Panc1 (cell line): Measurements from ENCODE around the gene HOXA2. TPM values are rescaled to one million over a fixed set of nuclear protein-coding genes. Genes with fewer than 3 reads are reported as not detected.

Experiments used
- ATAC-seq: fragments of 200-7000 bp; cut with Tn5 transposase; 2 replicates; pipeline ENCODE4 v1.9.1; 2020; ENCODE audit warnings: mild to moderate bottlenecking, moderate library complexity
- BruUV-seq: library from RNA; stranded (reverse); fragments of 400-500 nt; replicated peaks from 2 replicates; lab custom pipeline; 2021; lab: Mats Ljungman, UMichigan
- CTCF ChIA-PET: fragments of 300-600 bp; sonication (Branson Sonifier 250); formaldehyde crosslinking; loops from one replicate; lab custom pipeline; 2022; ENCODE audit warnings: antibody characterized with exemption; lab: Charles Lee
- POLR2A ChIA-PET: fragments of 300-600 bp; sonication (Branson Sonifier 250); formaldehyde crosslinking; loops from one replicate; lab custom pipeline; 2022; ENCODE audit warnings: antibody characterized with exemption; lab: Charles Lee
- DNase-seq: peaks from one replicate; pipeline ENCODE4 v3.0.0-alpha.2; 2010; ENCODE audit warnings: low read depth, low spot score
- H3K27ac ChIP-seq: 2 replicates; pipeline ENCODE4 v1.5.1; 2011; ENCODE audit warnings: mild to moderate bottlenecking, low read length, inconsistent platforms
- H3K27me3 ChIP-seq: fragments of 200-500 bp; sonication (Bioruptor generic); 2 replicates; pipeline ENCODE4 v1.6.0; 2014; ENCODE audit warnings: low read length, inconsistent platforms; ENCODE audit not compliant: control insufficient read depth, insufficient read depth
- H3K36me3 ChIP-seq: fragments of 200-500 bp; sonication (Bioruptor generic); 2 replicates; pipeline ENCODE4 v1.5.1; 2014; ENCODE audit warnings: inconsistent platforms, mild to moderate bottlenecking, low read length, moderate library complexity; ENCODE audit not compliant: control insufficient read depth, insufficient read depth
- H3K4me1 ChIP-seq: 2 replicates; pipeline ENCODE4 v1.5.1; 2011; ENCODE audit warnings: inconsistent platforms, mild to moderate bottlenecking, low read length, moderate library complexity; ENCODE audit not compliant: control insufficient read depth, insufficient read depth
- H3K4me3 ChIP-seq, 2 experiments: 2 replicates each; pipeline ENCODE4 v1.5.1; 2011 to 2012; ENCODE audit warnings: low read depth in 2 of 2, low read length in 2 of 2, mild to moderate bottlenecking in 2 of 2, inconsistent platforms in 1 of 2, moderate library complexity in 1 of 2
- H3K9me3 ChIP-seq: fragments of 200-500 bp; sonication (Bioruptor generic); 2 replicates; pipeline ENCODE4 v1.5.1; 2014; ENCODE audit warnings: low read depth, mild to moderate bottlenecking, inconsistent platforms, low read length, moderate library complexity; ENCODE audit not compliant: control insufficient read depth, insufficient read depth
- CTCF ChIP-seq: fragments of 450-650 bp; IDR thresholded peaks from 2 replicates; pipeline ENCODE4 v1.5.1; 2017; ENCODE audit warnings: mild to moderate bottlenecking
- POLR2AphosphoS5 ChIP-seq: IDR thresholded peaks from 2 replicates; pipeline ENCODE4 v1.6.1; 2012; ENCODE audit warnings: mild to moderate bottlenecking, low read depth, low read length, moderate library complexity
- REST ChIP-seq, 2 experiments: IDR thresholded peaks; 2 replicates each; pipeline ENCODE4 v1.6.1; 2011 to 2012; ENCODE audit warnings: low read depth in 2 of 2, control low read depth in 1 of 2, low read length in 1 of 2, mild to moderate bottlenecking in 1 of 2, moderate library complexity in 1 of 2; ENCODE audit not compliant: insufficient read depth in 1 of 2
- SIN3A ChIP-seq: IDR thresholded peaks from 2 replicates; pipeline ENCODE4 v1.6.1; 2012; ENCODE audit warnings: low read depth, mild to moderate bottlenecking, low read length, moderate library complexity, borderline replicate concordance; ENCODE audit not compliant: insufficient read depth
- TCF7L2 ChIP-seq: IDR thresholded peaks from 2 replicates; pipeline ENCODE4 v1.6.1; 2011; ENCODE audit warnings: mild to moderate bottlenecking, low read depth, low read length, inconsistent platforms
- in situ Hi-C: cut with HindIII; loops from 2 replicates; pipeline ENCODE4 v1.10.0; 2016; ENCODE audit warnings: low sequenced_read_pairs, low pct_unique_long_range_greater_than_20kb
- intact Hi-C: fragments of 100-400 bp; cut with micrococcal nuclease; formaldehyde crosslinking; loops from one replicate; pipeline ENCODE4 v1.10.0; 2022; ENCODE audit not compliant: unreplicated experiment
- total RNA-seq: library from RNA; stranded (reverse); gene quantifications from one replicate; pipeline ENCODE4 v1.2.1, GENCODE V29; 2021; ENCODE audit not compliant: unreplicated experiment

HOXA2 gene
- total RNA-seq, 1 experiment from 2014 or later, result 2.9 TPM

DNA sequence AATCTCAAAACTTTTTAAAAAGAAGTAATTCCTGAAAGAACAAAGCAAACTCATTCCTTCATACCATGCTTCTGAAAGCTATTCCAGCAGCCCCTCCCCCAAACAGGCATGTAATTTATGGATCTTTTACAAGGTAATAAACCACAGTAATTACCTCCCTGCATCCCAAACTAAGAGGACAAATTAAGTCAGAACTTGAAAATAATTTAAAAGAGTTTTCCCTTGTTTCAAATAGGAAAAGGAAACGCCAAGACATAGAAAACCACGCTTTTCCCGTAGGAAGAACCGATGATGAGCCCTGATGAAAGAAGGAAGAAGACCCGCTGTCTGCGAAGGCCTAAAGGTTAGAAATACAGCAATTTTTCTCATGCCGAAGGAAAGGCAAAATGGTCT lies 19.2 kb upstream of the HOXA2 start:
- H3K27ac ChIP-seq, result peak overlapping the region; percentile 99
- TF ChIP-seq TCF7L2, result peak; percentile 50; the same call in 1 of the 2 replicates
- TF ChIP-seq CTCF, result no peak
- no peak for TF ChIP-seq REST (IDR thresholded peaks at IDR 0.05; ENCODE audit: insufficient read depth in 1 of 2, low read depth in 2 of 2, low read length in 1 of 2)
- peak overlapping the region; percentile 51 to 67 for H3K4me3 ChIP-seq
- intact Hi-C loops (loop anchor here (1.0 kb wide), 1 partner anchor 7 kb away; no protein-coding TSS in a partner anchor), in situ Hi-C loops (no loop called here)
- POLR2A ChIA-PET, result interaction anchor here (0.6 kb wide), 2 partner anchors 264 to 443 kb away, joined by 3 to 14 read pairs; no protein-coding TSS in a partner anchor
- no peak for ATAC-seq
- peaks cover 85% of the 10 kb centered on the region for H3K4me1 ChIP-seq
- H3K36me3 ChIP-seq, result no peaks in the 10 kb centered on the region
- no peaks in the 10 kb centered on the region for H3K27me3 ChIP-seq
- CTCF ChIA-PET, result interaction anchor here (1.3 kb wide), 1 partner anchor 29 kb away, joined by 4 read pairs; no protein-coding TSS in a partner anchor
- no TSS peak for BruUV-seq
- no peaks in the 10 kb centered on the region for H3K9me3 ChIP-seq
- no peak for DNase-seq

GRCh38 chr7:27119412-27119911 lies 17.0 kb upstream of the HOXA2 start:
- no peaks in the 10 kb centered on the region for H3K9me3 ChIP-seq
- TF ChIP-seq CTCF (no peak), POLR2AphosphoS5 (no peak), REST (IDR thresholded peaks at IDR 0.05; ENCODE audit: insufficient read depth in 1 of 2, low read depth in 2 of 2, low read length in 1 of 2) (no peak), TCF7L2 (no peak), SIN3A (no peak)
- POLR2A ChIA-PET, result interaction anchor here (0.9 to 1.1 kb wide), 3 partner anchors 9 to 21 kb away, joined by 3 to 4 read pairs (median 3); no protein-coding TSS in a partner anchor
- intact Hi-C loops, result no loop called here
- H3K36me3 ChIP-seq, result no peaks in the 10 kb centered on the region
- no TSS peak for BruUV-seq
- H3K4me3 ChIP-seq, result peak overlapping the region in 1 of 2 experiments; percentile 67; a peak in 2 of 4 replicates
- no peaks in the 10 kb centered on the region for H3K27me3 ChIP-seq
- peak overlapping the region; percentile 99 for H3K27ac ChIP-seq
- ATAC-seq, result no peak
- in situ Hi-C loops, result no loop called here
- CTCF ChIA-PET, result interaction anchor here (1.3 kb wide), 1 partner anchor 15 kb away, joined by 5 read pairs; no protein-coding TSS in a partner anchor
- DNase-seq, result no peak
- peaks cover 68% of the 10 kb centered on the region for H3K4me1 ChIP-seq
